ENCODE measurements around the gene SLCO2B1. TPM values are rescaled to one million over a fixed set of nuclear protein-coding genes. Genes with fewer than 3 reads are reported as not detected.

SLCO2B1 gene
- total RNA-seq, 1 experiment from 2014 or later: not detected

- Histone ChIP-seq H3T11ph (ENCODE audit: low read length) (no peak overlapping the region), H2BK12ac (ENCODE audit: insufficient read length, low read depth, low read length) (no peak overlapping the region), H2BK5ac (ENCODE audit: insufficient read length, low read length) (no peak overlapping the region), H3K79me1 (ENCODE audit: insufficient read depth, low read depth, low read length, poor library complexity, severe bottlenecking) (no peaks in the 10 kb centered on the region), H3K9me3 (ENCODE audit: control insufficient read depth, low read depth, low read length) (no peaks in the 10 kb centered on the region), H3K4me1 (ENCODE audit: insufficient read depth, low read length) (no peaks in the 10 kb centered on the region; the same call in 1 of the 2 replicates), H4K5ac (ENCODE audit: insufficient read length, low read depth, low read length) (no peak overlapping the region), H2AK5ac (ENCODE audit: insufficient read length, low read length) (no peak overlapping the region), H3K56ac (ENCODE audit: insufficient read length, low read depth, low read length) (no peak overlapping the region), H4K20me1 (ENCODE audit: control insufficient read depth, insufficient read depth, insufficient read length) (no peaks in the 10 kb centered on the region), H4K91ac (ENCODE audit: insufficient read length, low read depth, low read length) (no peak overlapping the region), H4K8ac (replicated peaks; ENCODE audit: insufficient read length, low read depth, low read length) (no peak overlapping the region), H3K18ac (ENCODE audit: insufficient read length, low read depth, low read length) (no peak overlapping the region), H2AFZ (ENCODE audit: low read length) (no peak overlapping the region), H2BK15ac (ENCODE audit: low read depth, low read length) (no peak overlapping the region), H3K14ac (ENCODE audit: insufficient read depth, low read length) (no peak overlapping the region; the same call in 1 of the 2 replicates), H3K27ac (ENCODE audit: insufficient read length, low read depth, low read length) (no peak overlapping the region), H2BK120ac (ENCODE audit: low read depth, low read length, poor library complexity, severe bottlenecking) (no peak overlapping the region), H3K4me2 (ENCODE audit: insufficient read depth, insufficient read length, low read length) (no peak overlapping the region), H3K23ac (ENCODE audit: insufficient read length, low read depth, low read length) (no peak overlapping the region), H3K23me2 (ENCODE audit: insufficient read length, low read depth, low read length, poor library complexity, severe bottlenecking) (no peaks in the 10 kb centered on the region), H3K4ac (ENCODE audit: low read depth, low read length) (no peak overlapping the region), H2BK20ac (ENCODE audit: low read depth, low read length, poor library complexity, severe bottlenecking) (no peak overlapping the region), H3K27me3 (ENCODE audit: insufficient read depth, low read length) (no peaks in the 10 kb centered on the region), H3K79me2 (ENCODE audit: insufficient read depth, low read length) (no peaks in the 10 kb centered on the region), H3K9ac (ENCODE audit: extremely low read depth, insufficient read length, low read length) (no peak overlapping the region)
- Mint-ChIP-seq H3K27me3 (ENCODE audit: low read depth) (no peaks in the 10 kb centered on the region; the same call in 1 of the 2 replicates), H3K9me3 (no peaks in the 10 kb centered on the region), H3K36me3 (ENCODE audit: insufficient read depth in 1 of 3, low read depth in 3 of 3) (no peaks in the 10 kb centered on the region), H3K4me3 (no peak overlapping the region), H3K4me1 (peaks cover 20 to 32% of the 10 kb centered on the region in 2 experiments), H3K27ac (no peak overlapping the region)
- TF ChIP-seq, protein P1, sequence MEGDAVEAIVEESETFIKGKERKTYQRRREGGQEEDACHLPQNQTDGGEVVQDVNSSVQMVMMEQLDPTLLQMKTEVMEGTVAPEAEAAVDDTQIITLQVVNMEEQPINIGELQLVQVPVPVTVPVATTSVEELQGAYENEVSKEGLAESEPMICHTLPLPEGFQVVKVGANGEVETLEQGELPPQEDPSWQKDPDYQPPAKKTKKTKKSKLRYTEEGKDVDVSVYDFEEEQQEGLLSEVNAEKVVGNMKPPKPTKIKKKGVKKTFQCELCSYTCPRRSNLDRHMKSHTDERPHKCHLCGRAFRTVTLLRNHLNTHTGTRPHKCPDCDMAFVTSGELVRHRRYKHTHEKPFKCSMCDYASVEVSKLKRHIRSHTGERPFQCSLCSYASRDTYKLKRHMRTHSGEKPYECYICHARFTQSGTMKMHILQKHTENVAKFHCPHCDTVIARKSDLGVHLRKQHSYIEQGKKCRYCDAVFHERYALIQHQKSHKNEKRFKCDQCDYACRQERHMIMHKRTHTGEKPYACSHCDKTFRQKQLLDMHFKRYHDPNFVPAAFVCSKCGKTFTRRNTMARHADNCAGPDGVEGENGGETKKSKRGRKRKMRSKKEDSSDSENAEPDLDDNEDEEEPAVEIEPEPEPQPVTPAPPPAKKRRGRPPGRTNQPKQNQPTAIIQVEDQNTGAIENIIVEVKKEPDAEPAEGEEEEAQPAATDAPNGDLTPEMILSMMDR (conservative IDR thresholded peaks at IDR 0.05): no peak
- WGBS (ENCODE audit: extremely low coverage, insufficient read length, low lambda C conversion rate): no CpG with 5 or more reads among the region's 7 CpGs
- no peak for DNase-seq
Measured at GRCh38 chr11:75195167-75195962, 44.5 kb downstream of the SLCO2B1 start.

Data from H9 (cell line).